Skeletal muscle cell (primary cell): Measurements from ENCODE around the gene C3orf70.

Experiments used
- DNase-seq: peaks from one replicate; pipeline ENCODE4 v3.0.0-alpha.2; 2010; ENCODE audit warnings: low read depth
- H3K4me3 ChIP-seq: 2 replicates; pipeline ENCODE4 v1.5.1; 2011; ENCODE audit warnings: low read depth, mild to moderate bottlenecking, control low read depth, low read length, moderate library complexity

Gene C3orf70

DNA sequence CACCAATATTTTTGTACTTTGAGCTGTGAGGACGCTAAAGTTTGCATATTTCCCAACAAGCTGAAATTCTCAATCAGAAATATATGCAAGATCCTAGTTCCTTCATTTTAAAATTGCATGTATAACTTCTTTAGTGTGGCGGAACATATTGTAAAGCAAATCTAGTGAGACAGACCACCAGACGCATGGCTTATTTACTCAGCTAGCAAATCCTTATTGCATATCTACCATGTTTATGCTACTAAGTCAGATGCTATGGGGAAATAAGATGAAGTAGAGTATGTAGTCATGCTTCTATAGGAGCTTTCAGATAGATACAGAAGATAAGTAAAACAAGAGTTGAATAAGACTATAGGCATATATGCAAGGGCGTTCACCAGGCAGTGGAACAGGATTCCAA is 62.0 kb downstream of the C3orf70 start:
- no peak for DNase-seq
- H3K4me3 ChIP-seq = no peak overlapping the region

- DNase-seq = no peak
- no peak overlapping the region for H3K4me3 ChIP-seq
These were observed 63.1 kb downstream of the C3orf70 start for GRCh38 chr3:185089751-185090150.

DNA sequence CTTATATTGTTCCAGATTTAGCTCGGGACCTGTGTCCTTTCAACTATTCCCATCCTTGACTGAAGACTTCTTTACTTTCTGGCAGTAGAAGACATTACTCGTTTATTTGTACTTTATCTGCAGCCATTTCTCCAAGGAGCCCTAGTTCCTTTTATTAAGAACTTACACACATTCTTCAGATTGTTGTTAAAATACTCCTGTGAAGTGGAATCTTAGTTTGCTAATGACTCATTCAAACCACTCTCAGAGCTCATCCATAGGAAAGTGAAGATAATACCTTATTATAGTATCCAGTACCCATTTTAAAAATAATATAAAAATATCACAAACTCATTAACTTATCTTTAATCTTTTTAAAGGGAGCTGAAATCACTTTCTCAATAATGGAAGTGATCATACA is 63.5 kb downstream of the C3orf70 start:
- H3K4me3 ChIP-seq = no peak overlapping the region
- no peak for DNase-seq

GRCh38 chr3:185087419-185087818 is 65.4 kb downstream of the C3orf70 start:
- H3K4me3 ChIP-seq = no peak overlapping the region
- DNase-seq = no peak

- peak; percentile 25 for DNase-seq
- H3K4me3 ChIP-seq = no peak overlapping the region
These were observed 68.0 kb downstream of the C3orf70 start for GRCh38 chr3:185084901-185085300.

GRCh38 chr3:185084402-185084801 is 68.5 kb downstream of the C3orf70 start:
- DNase-seq = no peak
- no peak overlapping the region for H3K4me3 ChIP-seq

DNA sequence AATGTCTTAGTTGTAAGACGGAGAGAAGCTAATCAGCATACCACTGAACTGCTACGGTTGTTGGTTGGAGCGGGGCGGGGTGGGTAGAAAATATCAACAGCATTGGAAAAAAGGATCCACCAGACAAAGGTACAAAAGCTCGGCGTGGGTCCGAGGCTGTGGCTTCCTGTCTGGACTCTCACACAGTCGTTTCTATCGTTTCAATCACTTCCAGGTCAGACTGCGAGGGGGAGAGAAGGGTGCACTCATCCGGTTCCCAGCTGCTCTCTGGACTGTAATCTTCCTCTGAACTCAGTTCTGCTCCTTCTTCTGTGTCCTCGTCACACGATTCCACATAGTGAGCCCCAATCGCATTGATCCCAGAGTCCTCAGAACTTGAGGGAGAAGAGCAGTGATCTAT is 70.0 kb downstream of the C3orf70 start:
- H3K4me3 ChIP-seq = no peak overlapping the region
- no peak for DNase-seq

DNA sequence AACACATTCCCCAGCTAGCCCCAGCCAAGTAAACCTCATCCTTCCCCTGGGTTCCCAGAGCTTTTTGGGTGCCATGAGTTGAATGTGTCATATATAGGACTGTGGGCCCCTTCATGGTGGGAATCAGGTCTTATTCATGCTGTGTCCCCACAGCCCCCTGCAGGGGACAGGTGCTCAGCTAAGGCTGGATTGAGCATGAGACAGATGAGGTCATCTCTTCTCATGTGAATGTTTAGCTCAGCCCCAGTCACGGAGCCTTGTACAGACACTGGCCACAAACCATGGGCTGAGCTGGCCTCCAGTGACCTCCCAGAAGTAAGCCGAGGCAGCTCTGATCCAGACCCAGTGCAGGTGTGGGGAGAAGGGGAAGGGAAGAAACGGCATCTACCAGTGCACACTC is 70.7 kb downstream of the C3orf70 start:
- H3K4me3 ChIP-seq = no peak overlapping the region
- no peak for DNase-seq

DNA sequence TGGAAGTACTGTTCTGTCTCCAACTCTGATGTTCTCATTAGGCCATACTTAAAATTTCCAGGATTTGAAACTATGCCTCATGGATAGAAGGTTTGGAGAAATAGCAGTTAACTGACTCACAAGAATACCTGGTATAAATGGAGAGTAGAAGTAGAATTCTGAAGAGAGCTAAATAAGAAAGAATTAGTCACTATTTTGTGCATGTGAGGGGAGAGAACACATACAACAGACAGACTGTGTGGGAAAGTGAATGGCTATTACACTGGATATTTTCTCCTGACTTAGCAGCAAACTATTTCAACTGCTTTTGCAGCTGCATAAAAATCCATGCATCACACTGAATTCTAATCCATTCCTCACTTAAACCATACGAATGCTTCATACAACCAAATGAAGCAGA is 71.3 kb downstream of the C3orf70 start:
- DNase-seq = no peak
- no peak overlapping the region for H3K4me3 ChIP-seq

DNA sequence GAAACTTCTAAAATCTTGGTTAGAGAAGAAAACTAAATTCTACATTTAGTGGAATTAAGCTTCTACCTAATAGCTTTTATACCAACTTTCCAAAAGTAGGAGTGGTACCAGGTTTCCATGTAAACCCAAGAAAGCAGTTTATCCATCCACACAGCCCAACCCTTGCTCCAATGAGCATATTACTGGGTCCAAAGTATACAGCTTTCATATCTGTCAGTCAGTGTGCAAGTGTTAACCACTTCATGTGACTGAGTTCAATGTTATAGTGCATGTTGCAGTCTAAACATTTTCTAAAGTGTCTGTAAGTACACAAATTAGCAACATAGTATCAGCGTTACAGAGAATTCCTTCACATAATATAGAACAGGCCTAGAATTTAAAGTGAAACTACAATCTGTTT is 73.2 kb downstream of the C3orf70 start:
- H3K4me3 ChIP-seq = no peak overlapping the region
- no peak for DNase-seq

DNA sequence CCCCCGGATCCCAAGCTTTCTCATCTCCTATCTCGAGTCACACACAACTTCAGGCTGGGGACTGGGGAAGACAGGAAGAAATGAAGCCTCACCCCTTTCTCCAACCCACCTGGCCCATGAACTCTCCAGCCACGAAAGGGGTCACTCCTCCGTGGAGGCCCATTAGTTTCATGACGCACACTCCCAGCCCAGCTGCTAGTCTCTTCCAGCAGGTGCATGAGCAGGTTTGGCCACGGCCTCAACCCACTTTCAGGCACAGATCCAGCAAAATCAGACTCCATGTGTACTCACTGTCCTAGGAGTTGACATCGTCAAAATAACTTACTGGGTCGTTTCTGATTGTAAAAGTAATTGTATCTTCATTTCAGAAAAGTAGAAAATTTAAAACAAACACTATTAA is 76.6 kb downstream of the C3orf70 start:
- no peak for DNase-seq
- H3K4me3 ChIP-seq = no peak overlapping the region

DNA sequence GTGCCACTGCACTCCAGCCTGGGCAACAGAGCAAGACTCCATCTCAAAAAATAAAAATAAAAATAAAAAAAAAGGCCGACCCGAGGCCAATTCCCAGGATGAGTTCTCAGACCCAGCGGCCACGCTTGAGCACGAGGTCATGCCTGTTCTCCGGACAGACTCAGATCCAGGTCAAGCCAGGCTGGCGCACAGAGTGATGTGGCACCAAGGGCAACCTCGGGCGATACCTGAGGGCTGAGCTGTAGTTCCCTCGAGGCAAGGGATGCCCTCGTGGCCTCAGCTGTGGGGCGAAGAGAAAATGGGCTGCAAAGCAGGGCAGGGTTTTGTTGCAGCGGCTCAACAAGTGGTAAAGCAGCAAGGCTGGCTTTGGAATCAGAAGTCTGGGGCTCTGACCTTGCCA is 77.3 kb downstream of the C3orf70 start:
- no peak for DNase-seq
- H3K4me3 ChIP-seq = no peak overlapping the region

- DNase-seq = no peak
- H3K4me3 ChIP-seq = no peak overlapping the region
These were observed 81.5 kb downstream of the C3orf70 start for GRCh38 chr3:185071287-185071800.

DNA sequence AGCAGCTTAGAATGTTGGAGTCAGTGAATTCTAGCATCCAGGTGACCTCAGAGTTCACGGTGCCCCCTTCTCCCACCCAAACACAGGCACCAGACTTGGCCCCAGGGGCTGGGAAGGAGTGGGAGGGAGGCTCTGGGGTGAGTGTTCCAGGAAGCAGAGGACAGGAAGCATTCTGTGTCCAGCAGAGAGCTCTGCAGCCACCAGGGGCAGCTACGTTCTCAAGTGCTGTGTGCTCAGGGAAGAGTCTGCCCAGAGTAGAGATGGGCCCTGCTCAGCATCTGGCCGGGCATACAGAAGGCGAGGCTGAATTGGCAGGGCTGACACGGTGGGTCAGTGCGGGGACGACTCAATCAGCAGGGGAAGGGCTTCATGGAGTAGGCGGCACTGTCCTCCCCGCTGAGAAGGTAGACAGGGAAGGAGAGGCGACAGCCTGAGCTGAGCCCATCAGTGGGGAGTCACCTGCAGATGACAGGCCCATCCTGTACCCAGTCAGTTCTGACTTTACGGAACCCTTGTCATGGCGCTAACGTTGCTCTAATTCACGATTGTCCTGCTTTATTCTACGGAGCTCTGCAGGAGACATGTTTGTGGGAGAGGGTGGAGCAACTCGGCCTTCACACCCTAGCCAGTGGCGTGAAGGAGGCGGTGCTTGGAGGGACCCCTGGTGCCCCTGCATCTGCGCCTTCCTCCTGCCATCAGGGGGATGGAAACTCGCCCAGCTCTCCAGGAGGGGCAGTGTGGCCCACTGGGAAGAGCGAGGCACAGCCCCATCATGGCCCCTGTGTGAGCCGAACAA is 82.2 kb downstream of the C3orf70 start:
- no peak for DNase-seq
- H3K4me3 ChIP-seq = no peak overlapping the region

- DNase-seq = no peak
- no peak overlapping the region for H3K4me3 ChIP-seq
These were observed 83.5 kb downstream of the C3orf70 start for GRCh38 chr3:185069037-185070030.

DNA sequence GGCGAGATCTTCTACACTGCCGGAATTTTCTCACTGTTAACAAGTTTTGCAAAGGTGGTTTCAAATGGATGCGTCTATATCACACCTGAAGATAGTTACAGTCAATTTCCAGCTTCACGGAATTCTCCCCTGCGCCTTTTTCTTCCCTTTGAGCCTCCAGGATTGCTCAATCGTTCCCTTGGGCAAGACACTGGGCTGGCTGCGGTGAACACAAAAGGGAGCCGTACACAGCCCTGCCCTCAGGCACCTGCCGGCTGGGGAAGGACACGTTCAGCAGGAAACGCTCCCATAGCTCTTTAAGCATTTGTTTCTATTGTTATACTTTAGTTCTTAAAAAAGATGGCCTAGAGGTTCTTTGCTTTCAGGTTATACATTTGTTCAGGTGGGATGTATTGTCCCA is 85.7 kb downstream of the C3orf70 start:
- no peak for DNase-seq
- H3K4me3 ChIP-seq = no peak overlapping the region

- H3K4me3 ChIP-seq = no peak overlapping the region
- DNase-seq = no peak
These were observed 86.6 kb downstream of the C3orf70 start for GRCh38 chr3:185066251-185066650.

- H3K4me3 ChIP-seq = no peak overlapping the region
- no peak for DNase-seq
These were observed 87.8 kb downstream of the C3orf70 start for GRCh38 chr3:185065059-185065458.

- DNase-seq = no peak
- no peak overlapping the region for H3K4me3 ChIP-seq
These were observed 89.4 kb downstream of the C3orf70 start for GRCh38 chr3:185063431-185063830.

GRCh38 chr3:185062191-185062590 is 90.7 kb downstream of the C3orf70 start:
- no peak overlapping the region for H3K4me3 ChIP-seq
- DNase-seq = no peak
